A673 (cell line): ENCODE data around the gene CCDC57. TPM values are rescaled to one million over a fixed set of nuclear protein-coding genes. Genes with fewer than 3 reads are reported as not detected.

Experiments
- BruUV-seq: library from RNA; stranded (reverse); fragments of 400-500 nt; replicated peaks from 2 replicates; lab custom pipeline; 2021; lab: Mats Ljungman, UMichigan
- CTCF ChIA-PET: fragments of 300-600 bp; sonication (Branson Sonifier 250); formaldehyde crosslinking; loops from one replicate; lab custom pipeline; 2022; ENCODE audit warnings: antibody characterized with exemption; lab: Charles Lee
- POLR2A ChIA-PET: fragments of 300-600 bp; sonication (Branson Sonifier 250); formaldehyde crosslinking; loops from one replicate; lab custom pipeline; 2022; ENCODE audit warnings: antibody characterized with exemption; ENCODE audit not compliant: low non-redundant PET; lab: Charles Lee
- DNase-seq: peaks from one replicate; pipeline ENCODE4 v3.0.0-alpha.2; 2015; ENCODE audit warnings: low spot score
- H3K27ac ChIP-seq: fragments of 200-600 bp; sonication (generic); 2 replicates; pipeline ENCODE4 v1.5.1; 2016; ENCODE audit warnings: mixed run types, low read depth, mild to moderate bottlenecking, mixed read lengths, antibody characterized with exemption, low read length; ENCODE audit not compliant: poor library complexity, severe bottlenecking
- H3K27me3 ChIP-seq: fragments of 200-600 bp; sonication (generic); replicated peaks from 2 replicates; pipeline ENCODE4 v1.6.1; 2017; ENCODE audit warnings: mixed run types, low read depth, mild to moderate bottlenecking, mixed read lengths, antibody characterized with exemption, low read length; ENCODE audit not compliant: insufficient read depth, poor library complexity
- H3K36me3 ChIP-seq: fragments of 200-600 bp; sonication (generic); 2 replicates; pipeline ENCODE4 v1.6.1; 2016; ENCODE audit warnings: mixed run types, mild to moderate bottlenecking, mixed read lengths, antibody characterized with exemption, low read length; ENCODE audit not compliant: insufficient read depth, poor library complexity, severe bottlenecking
- H3K4me1 ChIP-seq: fragments of 200-600 bp; sonication (generic); 2 replicates; pipeline ENCODE4 v1.6.1; 2017; ENCODE audit warnings: mixed run types, mild to moderate bottlenecking, mixed read lengths, antibody characterized with exemption, low read length; ENCODE audit not compliant: insufficient read depth, poor library complexity, severe bottlenecking
- H3K4me3 ChIP-seq: fragments of 200-600 bp; sonication (generic); 2 replicates; pipeline ENCODE4 v1.5.1; 2016; ENCODE audit warnings: low read depth, mixed run types, mild to moderate bottlenecking, mixed read lengths, low read length; ENCODE audit not compliant: poor library complexity, severe bottlenecking
- H3K9me3 ChIP-seq: fragments of 200-600 bp; sonication (generic); 2 replicates; pipeline ENCODE4 v1.6.1; 2016; ENCODE audit warnings: mixed run types, low read depth, mild to moderate bottlenecking, mixed read lengths, antibody characterized with exemption, low read length; ENCODE audit not compliant: poor library complexity, severe bottlenecking
- EZH2 ChIP-seq: fragments of 200-600 bp; sonication (generic); IDR thresholded peaks from 2 replicates; pipeline ENCODE4 v1.6.1; 2017; ENCODE audit warnings: borderline replicate concordance, low read depth, mild to moderate bottlenecking, mixed read lengths, antibody characterized with exemption, low read length; ENCODE audit not compliant: poor library complexity, severe bottlenecking
- intact Hi-C: fragments of 100-400 bp; cut with micrococcal nuclease; formaldehyde crosslinking; loops from one replicate; pipeline ENCODE4 v1.10.0; 2022; ENCODE audit not compliant: unreplicated experiment
- total RNA-seq: library from RNA; stranded (reverse); gene quantifications from 2 replicates; pipeline ENCODE4 v1.2.3, GENCODE V29; 2021
- TF ChIP-seq, protein P1 (sequence below): fragments of 300-800, 200-600 bp; sonication (generic); conservative IDR thresholded peaks from 2 replicates; pipeline ENCODE4 v1.5.1; 2017; ENCODE audit warnings: low read depth, mild to moderate bottlenecking, antibody characterized with exemption, low read length, moderate library complexity, mixed read lengths

Gene CCDC57
- total RNA-seq, 1 experiment from 2014 or later = 43.6 TPM

DNA sequence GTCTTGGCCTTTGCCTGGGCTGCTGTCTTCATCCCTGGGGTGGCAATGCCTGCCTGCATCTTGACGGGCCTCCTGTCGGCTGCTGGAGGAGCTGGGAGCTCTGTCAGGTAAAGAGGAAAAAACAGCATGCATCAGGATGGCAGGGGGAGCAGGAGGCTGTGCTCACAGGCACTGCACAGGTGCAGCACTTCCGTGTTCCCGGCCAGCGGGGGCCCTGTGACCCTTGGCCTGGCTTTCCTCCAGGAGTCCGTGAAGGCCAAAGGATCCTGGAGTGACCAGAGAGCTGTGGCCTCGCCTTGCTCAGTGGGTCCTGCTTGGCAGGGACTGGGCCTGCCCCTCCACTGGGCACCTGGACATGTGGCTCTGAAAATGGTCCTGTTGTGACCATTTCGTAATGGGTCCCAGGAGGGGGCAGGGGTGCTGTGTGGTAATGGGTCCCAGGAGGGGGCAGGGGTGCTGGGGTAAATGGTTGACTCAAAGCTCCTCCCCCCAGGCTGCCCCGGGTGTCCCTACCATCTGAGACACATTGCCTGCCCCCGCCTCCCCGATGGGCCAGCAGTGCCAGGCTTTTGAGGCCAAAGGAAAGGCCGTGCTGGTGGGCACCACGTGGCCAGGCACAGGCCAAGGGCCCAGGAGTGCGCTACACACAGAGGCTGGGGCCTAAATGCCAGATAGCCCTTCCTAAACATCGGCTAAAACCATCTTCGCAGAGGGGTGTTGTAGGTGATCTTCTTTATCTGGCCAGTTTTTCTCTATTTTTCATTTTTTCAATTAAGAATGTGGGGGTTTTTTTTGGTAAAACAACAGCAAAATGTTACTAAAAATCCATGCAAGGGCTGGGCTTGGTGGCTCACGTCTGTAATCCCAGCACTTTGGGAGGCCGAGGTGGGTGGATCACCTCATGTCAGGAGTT, 110.6 kb downstream of the CCDC57 start:
- CTCF ChIA-PET = no interaction called here
- Histone ChIP-seq H3K27ac (peak overlapping the region; percentile 99), H3K36me3 (peaks cover 2% of the 10 kb centered on the region), H3K4me3 (no peak overlapping the region), H3K27me3 (no peaks in the 10 kb centered on the region), H3K4me1 (peaks cover 29% of the 10 kb centered on the region), H3K9me3 (no peaks in the 10 kb centered on the region)
- TF ChIP-seq, protein P1, sequence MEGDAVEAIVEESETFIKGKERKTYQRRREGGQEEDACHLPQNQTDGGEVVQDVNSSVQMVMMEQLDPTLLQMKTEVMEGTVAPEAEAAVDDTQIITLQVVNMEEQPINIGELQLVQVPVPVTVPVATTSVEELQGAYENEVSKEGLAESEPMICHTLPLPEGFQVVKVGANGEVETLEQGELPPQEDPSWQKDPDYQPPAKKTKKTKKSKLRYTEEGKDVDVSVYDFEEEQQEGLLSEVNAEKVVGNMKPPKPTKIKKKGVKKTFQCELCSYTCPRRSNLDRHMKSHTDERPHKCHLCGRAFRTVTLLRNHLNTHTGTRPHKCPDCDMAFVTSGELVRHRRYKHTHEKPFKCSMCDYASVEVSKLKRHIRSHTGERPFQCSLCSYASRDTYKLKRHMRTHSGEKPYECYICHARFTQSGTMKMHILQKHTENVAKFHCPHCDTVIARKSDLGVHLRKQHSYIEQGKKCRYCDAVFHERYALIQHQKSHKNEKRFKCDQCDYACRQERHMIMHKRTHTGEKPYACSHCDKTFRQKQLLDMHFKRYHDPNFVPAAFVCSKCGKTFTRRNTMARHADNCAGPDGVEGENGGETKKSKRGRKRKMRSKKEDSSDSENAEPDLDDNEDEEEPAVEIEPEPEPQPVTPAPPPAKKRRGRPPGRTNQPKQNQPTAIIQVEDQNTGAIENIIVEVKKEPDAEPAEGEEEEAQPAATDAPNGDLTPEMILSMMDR = no peak
- TF ChIP-seq EZH2 = no peak
- no peak for DNase-seq
- BruUV-seq = no TSS peak
- intact Hi-C loops = no loop called here
- POLR2A ChIA-PET = no interaction called here

DNA sequence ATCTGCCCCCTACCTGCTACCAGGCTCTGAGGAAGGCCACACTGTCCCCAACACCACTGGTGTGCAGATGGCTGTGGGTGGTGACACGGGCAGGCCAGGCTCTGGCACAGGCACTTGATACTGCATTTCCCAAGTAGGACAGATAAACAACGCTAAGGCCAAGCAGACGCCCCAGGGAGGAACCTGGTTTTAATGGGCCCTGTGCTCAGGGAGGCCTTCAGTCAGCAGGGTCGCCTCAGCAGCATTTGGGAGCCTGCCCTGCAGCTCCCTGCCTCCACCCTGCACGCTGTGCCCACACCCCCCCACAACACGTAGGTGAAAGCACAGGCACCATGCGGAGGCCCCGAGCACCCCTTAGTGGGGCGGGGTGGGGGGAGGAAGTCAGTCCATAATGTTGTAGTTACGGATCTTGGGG, 111.3 kb downstream of the CCDC57 start:
- H3K9me3 ChIP-seq = no peaks in the 10 kb centered on the region
- CTCF ChIA-PET = no interaction called here
- no peak overlapping the region for H3K4me3 ChIP-seq
- intact Hi-C loops = no loop called here
- BruUV-seq = no TSS peak
- peak overlapping the region; percentile 99 for H3K27ac ChIP-seq
- TF ChIP-seq, protein P1 = no peak
- no peak for TF ChIP-seq EZH2
- POLR2A ChIA-PET = no interaction called here
- H3K36me3 ChIP-seq = peaks cover 9% of the 10 kb centered on the region
- no peak for DNase-seq
- no peaks in the 10 kb centered on the region for H3K27me3 ChIP-seq
- H3K4me1 ChIP-seq = peaks cover 23% of the 10 kb centered on the region

DNA sequence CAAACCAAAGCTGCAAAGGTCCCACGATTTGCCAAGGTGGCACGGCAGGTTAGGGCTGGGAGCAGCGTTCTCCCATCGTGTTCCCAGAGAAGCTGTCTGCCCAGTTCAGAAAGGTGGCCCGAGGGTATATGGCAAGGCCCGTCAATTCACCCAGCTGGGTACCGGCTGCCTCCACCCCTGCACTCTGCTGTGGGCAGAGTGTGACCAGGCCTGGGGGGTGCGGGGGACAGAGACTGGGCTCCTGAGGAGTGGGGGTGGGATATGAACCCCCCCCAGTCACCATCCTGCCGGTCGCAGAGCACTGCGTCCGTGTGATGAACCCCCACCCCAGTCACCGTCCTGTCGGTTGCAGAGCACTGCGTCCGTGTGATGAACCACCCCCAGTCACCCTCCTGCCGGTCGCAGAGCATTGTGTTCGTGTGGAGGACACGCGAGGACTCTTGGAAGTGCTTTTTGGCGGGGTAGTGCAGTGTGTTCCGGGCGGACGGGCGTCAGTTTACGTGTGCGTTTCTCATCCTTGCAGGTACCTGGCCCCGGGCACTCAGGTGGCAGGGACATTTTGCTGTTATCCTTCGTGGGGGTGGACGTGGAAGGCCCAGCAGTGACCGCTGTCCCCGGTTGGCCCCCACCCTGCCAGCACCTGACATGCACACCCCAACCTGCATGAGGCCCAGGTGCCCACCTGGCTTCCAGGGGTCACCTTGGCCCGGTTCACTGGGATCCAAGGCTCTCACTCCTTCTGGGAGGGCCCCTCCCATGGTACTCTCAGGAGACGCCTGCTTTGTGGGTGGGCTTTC, 111.9 kb downstream of the CCDC57 start:
- no peak overlapping the region for H3K4me3 ChIP-seq
- H3K27ac ChIP-seq = peak overlapping the region; percentile 99
- H3K27me3 ChIP-seq = no peaks in the 10 kb centered on the region
- TF ChIP-seq, protein P1 = no peak
- TF ChIP-seq EZH2 = no peak
- H3K36me3 ChIP-seq = peaks cover 15% of the 10 kb centered on the region
- no peak for DNase-seq
- POLR2A ChIA-PET = no interaction called here
- BruUV-seq = no TSS peak
- no peaks in the 10 kb centered on the region for H3K9me3 ChIP-seq
- H3K4me1 ChIP-seq = peaks cover 23% of the 10 kb centered on the region
- CTCF ChIA-PET = no interaction called here
- intact Hi-C loops = no loop called here
